ENCODE data around the gene ABCD2. TPM values are rescaled to one million over a fixed set of nuclear protein-coding genes. Genes with fewer than 3 reads are reported as not detected.

ABCD2 gene
- total RNA-seq, 1 experiment from 2014 or later = not detected

DNA sequence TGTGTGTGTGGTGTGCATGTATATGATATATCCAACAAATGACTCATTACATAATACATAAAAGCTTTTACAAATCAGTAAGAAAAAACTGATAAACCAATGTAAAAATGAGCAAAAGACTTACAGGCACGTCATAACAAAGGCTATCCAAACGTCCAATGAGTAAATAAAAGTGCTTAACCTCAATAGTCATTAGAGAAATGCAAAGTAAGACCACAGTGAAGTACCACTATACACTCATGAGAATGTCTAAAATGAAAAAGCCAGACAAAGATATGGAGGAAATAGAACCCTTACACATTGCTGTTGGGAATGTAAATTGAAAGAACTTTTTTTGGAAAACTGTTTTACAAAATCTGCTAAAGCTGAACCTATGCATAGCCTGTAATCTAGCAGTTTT lies 7.8 kb downstream of the ABCD2 start:
- BruUV-seq (replicated peaks) = no TSS peak
- H3K79me2 ChIP-seq (ENCODE audit: insufficient read depth, low read length) = no peaks in the 10 kb centered on the region
- DNase-seq (ENCODE audit: low read depth, low spot score) (no peak), ATAC-seq (no peak)
- CTCF ChIA-PET = no interaction called here
- H3K4me1 ChIP-seq (ENCODE audit: control insufficient read depth in 1 of 2, insufficient read depth in 2 of 2, low read length in 2 of 2) = peaks cover 2 to 3% of the 10 kb centered on the region in 2 experiments; a peak in 3 of 4 replicates
- intact Hi-C loops (cut with micrococcal nuclease) = no loop called here
- TF ChIP-seq ATF3 (IDR thresholded peaks at IDR 0.05) (no peak), EZH2 (IDR thresholded peaks at IDR 0.05) (no peak), ZBTB33 (IDR thresholded peaks at IDR 0.05; ENCODE audit: extremely low read depth, insufficient replicate concordance, low read length) (no peak), REST (IDR thresholded peaks at IDR 0.05; ENCODE audit: low read depth) (no peak), EZH2phosphoT487 (IDR thresholded peaks at IDR 0.05; ENCODE audit: borderline replicate concordance) (no peak), ZNF274 (IDR thresholded peaks at IDR 0.05; ENCODE audit: low read depth, low read length) (no peak), YY1 (IDR thresholded peaks at IDR 0.05; ENCODE audit: extremely low read depth, insufficient replicate concordance, low read depth, low read length) (no peak), JUND (IDR thresholded peaks at IDR 0.05) (no peak), CEBPB (IDR thresholded peaks at IDR 0.05; ENCODE audit: low read depth) (no peak), CBX3 (IDR thresholded peaks at IDR 0.05; ENCODE audit: low read depth) (no peak), SRF (IDR thresholded peaks at IDR 0.05; ENCODE audit: low read depth) (no peak), SIN3A (IDR thresholded peaks at IDR 0.05; ENCODE audit: low read depth) (no peak), POLR2AphosphoS5 (IDR thresholded peaks at IDR 0.05; ENCODE audit: low read depth, low read length) (no peak)
- TF ChIP-seq, protein P1, sequence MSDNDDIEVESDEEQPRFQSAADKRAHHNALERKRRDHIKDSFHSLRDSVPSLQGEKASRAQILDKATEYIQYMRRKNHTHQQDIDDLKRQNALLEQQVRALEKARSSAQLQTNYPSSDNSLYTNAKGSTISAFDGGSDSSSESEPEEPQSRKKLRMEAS (IDR thresholded peaks at IDR 0.05) = no peak
- H2AFZ ChIP-seq (ENCODE audit: low read depth, low read length, poor library complexity, severe bottlenecking) = no peak overlapping the region
- H3K27ac ChIP-seq (ENCODE audit: low read depth, low read length) = no peak overlapping the region
- H3K27me3 ChIP-seq (ENCODE audit: insufficient read depth, low read length) = no peaks in the 10 kb centered on the region
- H3K4me3 ChIP-seq (replicated peaks in 1 of 2; ENCODE audit: low read depth in 1 of 2, low read length in 2 of 2) = no peak overlapping the region
- RAD21 ChIA-PET (ENCODE audit: low non-redundant PET in 1 of 2, low total read pairs in 2 of 2, uncharacterized antibody in 2 of 2, unreplicated experiment in 2 of 2) = no interaction called here
- H3K4me2 ChIP-seq (ENCODE audit: low read length) = no peak overlapping the region
- no peak overlapping the region for H3K9ac ChIP-seq (ENCODE audit: low read length)
- no peaks in the 10 kb centered on the region for H4K20me1 ChIP-seq (ENCODE audit: insufficient read depth)
- H3K36me3 ChIP-seq (ENCODE audit: control insufficient read depth in 1 of 2, insufficient read depth in 2 of 2, low read length in 2 of 2) = no peaks in the 10 kb centered on the region
- no peaks in the 10 kb centered on the region for H3K9me2 ChIP-seq (ENCODE audit: insufficient read depth)
- POLR2A ChIA-PET = no interaction called here
- H3K9me3 ChIP-seq (ENCODE audit: control insufficient read depth in 1 of 2, insufficient read depth in 1 of 2, low read depth in 1 of 2, low read length in 2 of 2) = no peaks in the 10 kb centered on the region
